NCI-H524 (cell line): ENCODE measurements around the gene IGFL4.

Source experiments
- DNase-seq, 2 experiments: peaks; one replicate each; lab custom pipeline; 2025; lab: John Stamatoyannopoulos, UW

Gene IGFL4

DNA sequence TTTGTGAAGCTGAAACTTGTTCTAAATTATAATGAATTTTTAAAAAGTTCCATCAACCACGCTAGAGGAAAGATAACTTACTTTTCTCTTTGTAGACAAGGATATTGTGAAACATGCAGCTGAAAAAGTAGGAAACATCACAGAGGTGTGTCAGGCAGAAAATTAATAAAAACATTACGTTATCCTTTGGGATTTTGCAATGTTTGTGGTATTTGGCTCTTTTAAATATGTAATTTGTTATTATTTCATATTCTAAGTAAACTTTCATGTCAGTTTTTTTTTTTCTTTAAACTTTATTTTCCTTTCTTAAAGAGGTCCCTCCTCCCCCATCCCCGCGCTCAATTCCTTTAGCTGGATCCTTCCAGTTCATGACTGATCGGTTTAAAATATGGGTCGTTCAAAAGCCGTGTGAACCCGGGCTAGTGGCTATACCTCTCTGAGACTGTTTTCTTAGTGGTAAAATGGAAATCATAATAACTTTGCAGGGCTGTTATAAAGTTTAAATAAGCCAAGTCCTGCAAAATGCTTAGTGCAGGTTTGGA lies 46.3 kb downstream of the IGFL4 start:
- DNase-seq = no peak

DNA sequence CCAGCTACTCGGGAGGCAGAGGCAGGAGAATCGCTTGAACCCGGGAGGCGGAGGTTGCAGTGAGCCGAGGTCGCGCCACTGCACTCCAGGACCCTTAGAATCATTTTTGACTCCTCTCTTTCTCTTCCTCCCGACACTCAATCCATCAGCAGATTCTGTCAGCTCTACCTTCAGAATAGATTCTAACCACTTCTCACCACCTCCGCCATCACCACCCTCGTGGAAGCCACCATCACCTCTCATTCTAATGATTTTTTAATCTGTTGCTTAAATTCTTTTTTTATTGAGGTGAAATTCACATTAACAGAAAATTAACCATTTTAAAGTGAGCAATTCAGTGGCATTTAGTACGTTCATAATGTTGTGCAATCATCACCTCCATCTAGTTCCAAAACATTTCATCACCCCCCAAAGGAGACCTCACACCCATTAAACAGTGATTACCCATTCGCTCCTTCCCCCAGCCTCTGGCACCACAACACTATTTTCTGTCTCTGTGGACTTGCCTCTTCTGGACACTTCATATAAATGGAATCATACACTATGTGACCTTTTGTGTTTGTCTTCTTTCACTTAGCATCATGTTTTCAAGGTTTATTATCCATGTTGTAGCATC lies 50.6 kb downstream of the IGFL4 start:
- no peak for DNase-seq
